D341Med (cell line): ENCODE results near the gene KIF24.
"Not testable (repeated sequence)": the region's sequence is repeated elsewhere in the genome, so short reads cannot be mapped to it uniquely, and the experiment has no call there.

Source experiments
- DNase-seq: peaks from one replicate; pipeline ENCODE4 v3.0.0; 2012; ENCODE audit warnings: low spot score

KIF24 gene

DNA sequence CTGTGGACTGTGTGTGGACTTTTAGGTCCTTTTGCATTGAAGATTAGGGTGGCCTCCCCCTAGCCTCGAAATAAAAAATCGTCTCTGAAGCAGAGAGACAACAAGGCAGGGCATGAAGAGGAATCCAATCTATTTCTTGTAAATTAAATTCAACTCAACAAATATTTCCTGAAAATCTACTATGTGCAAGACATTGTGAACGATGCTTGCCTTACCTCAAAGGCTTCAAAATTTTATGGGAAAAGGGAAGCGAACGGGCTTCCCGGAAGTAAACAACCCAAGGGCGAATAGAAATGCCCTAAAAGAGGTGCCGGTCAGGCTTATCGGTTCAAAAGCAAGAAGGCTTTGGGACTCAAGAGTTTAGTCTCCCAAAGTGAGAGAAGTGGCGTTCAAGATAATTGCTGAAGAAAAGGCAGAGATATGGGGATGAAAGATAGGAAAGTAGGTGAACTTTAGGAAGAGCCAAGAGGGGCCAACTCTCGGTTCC, 525 bp downstream of the KIF24 start:
- peak; percentile 54 for DNase-seq

DNA sequence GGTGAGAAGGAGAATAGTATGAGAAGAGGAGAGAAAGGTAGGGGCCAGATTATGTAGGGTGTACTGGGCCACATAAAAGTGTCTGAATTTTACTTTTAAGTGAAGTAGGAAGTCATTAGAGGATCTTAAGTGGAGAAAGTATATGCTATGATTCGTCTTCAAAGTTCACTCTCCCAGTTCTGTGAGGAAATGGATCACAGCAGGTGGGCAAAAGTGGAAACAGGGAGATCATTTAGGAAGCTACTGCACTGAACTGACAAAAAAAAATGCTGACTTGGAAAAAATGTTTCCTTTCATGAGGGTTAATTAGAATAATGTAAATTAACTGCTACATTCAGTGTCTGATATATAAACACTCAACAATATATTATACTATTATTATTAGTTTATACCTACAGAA, 2.4 kb downstream of the KIF24 start:
- no peak for DNase-seq

DNA sequence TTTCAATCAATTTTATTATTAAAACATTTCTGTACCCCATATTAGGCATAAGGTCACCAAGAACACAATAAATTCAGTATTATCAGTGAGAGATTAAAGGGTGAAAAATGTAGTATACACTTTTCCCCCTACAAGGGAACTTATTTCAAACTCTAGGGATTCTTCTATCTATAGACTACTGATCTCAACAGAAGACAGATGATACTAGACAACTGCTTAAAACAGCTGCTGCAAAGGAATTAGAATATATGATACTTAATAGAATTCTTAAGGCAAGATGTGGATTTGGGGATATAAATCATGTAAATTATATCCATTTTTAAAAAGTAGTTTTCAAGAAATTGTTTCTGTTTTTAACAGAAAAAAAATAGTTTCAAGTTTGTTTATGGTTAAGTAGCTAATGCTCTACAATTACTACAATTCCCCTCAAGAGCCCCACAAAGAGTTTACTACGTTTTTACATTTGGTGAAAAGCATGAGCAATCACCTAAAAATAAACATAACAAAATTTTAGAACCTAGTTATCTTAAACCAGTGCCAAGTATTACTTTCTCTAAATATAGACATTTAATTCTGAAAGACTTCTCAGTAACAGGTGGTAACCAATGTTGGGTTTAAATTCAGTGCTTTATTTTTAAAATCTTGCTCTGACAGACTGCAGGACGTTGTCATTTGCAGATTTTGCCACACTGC, 6.0 kb downstream of the KIF24 start:
- no peak for DNase-seq

DNA sequence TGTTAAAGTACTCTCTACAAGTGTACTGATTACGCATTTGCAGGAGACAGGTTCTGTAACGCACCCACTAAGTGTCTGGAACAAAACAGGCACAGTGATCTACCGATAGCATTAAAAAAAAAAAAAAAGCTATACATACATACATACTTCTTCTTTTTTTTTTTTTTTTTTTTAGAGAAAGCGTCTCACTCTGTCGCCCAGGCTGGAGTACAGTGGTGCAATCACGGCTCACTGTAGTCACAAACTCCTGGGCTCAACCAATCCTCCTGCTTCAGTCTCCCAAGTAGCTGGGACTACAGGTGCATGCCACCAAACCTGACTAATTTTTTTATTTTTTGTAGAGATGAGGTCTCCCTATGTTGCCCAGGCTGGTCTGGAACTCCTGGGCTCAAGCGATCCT, 7.6 kb downstream of the KIF24 start:
- DNase-seq = no peak

DNA sequence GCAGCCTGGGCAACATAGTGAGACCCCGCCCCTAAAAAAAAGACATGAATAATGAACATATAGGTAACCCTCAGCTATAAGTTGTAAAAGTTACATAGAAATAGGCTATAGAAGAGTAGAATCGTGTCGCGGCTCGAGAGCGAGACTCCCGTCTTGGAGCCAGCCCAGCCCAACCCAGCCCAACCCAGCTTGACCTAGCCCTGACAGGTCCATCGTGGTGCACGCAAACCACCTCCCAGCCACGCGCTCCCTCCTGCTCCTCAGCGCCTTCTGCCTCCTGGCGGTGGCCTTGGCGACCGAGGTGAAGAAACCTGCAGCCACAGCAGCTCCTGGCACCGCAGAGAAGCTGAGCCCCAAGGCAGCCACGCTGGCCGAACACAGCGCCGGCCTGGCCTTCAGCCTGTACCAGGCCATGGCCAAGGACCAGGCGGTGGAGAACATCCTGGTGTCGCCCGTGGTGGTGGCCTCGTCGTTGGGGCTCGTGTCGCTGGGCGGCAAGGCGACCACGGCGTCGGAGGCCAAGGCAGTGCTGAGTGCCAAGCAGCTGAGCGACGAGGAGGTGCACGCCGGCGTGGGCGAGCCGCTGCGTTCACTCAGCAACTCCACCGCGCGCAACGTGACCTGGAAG, 10.8 kb downstream of the KIF24 start:
- DNase-seq = no peak

DNA sequence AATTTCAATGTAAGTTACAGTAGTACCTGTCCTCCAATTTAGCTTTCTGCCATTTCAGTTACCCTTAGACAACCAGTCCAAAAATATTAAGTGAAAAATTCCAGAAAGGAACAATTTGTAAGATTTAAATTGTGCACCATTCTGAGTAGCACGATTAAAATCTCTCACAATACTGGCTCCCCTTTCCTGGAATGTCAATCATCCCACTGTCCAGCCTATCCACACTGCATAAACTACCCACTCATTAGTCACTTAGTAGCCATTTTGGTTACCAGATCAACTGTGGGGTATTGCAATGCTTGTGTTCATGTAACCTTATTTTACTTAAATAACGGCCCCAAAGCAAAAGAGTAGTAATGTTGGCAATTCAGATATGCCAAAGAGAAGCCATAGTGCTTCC, 11.6 kb downstream of the KIF24 start:
- DNase-seq = no peak

DNA sequence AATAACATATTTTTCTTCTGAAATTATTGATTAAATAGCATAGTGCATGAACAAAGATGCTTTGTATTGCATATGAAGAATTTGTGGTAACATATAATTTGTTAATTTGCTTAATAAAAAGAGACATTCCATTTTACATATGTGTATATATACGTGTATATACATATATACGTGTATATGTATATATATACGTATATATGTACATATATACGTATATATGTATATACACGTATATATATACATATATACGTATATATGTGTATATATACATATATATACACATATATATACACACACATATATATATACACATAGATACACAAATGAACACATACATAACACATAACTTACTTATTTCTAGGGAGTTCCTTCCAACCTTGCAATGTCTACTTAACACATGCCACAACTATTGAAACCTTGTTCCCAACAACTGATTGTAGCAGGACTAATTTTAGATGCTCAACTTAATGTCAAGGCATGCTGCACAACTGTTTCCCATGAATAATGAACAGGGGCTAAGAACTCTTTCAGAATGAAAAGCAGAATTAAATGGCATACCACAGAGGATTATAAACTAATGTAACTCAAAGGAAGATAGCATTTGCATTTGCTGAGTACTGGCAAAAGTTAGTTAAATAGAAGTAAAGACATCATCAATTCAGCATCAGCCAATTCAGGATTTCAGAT, 17.4 kb downstream of the KIF24 start:
- DNase-seq = no peak

DNA sequence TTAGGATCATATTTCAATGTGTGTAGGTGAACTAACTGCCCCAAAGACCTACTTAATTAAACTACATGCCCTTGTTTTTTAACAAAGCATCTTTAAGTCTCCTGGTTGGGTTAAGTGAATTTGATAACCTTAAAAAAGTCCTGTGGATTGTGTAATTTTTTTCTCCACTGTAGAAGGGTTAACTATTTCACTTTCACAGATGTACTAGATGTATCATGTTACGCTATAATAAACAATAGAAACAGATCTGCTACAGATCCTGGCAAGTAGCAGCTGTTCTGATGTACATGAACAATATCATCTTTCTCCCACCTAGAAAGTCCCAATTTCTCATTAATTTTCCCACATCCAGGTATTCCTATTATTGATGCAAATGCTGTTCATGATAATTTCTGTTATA, 18.9 kb downstream of the KIF24 start:
- DNase-seq = no peak

DNA sequence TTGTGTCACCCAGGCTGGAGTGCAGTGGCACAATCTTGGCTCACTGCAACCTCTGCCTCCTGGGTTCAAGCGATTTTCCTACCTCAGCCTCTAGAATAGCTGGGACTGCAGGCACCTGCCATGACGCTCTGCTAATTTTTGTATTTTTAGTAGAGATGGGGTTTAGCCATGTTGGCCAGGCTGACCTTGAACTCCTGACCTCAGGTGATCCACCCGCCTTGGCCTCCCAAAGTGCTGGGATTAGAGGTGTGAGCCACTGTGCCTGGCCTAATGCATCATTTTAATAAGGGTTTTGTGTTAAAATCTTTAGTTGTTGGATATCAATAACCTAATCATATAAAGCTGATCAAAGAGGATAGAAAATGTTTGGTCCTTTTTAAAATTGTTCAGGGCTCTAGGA, 20.8 kb downstream of the KIF24 start:
- not testable (repeated sequence) for DNase-seq

DNA sequence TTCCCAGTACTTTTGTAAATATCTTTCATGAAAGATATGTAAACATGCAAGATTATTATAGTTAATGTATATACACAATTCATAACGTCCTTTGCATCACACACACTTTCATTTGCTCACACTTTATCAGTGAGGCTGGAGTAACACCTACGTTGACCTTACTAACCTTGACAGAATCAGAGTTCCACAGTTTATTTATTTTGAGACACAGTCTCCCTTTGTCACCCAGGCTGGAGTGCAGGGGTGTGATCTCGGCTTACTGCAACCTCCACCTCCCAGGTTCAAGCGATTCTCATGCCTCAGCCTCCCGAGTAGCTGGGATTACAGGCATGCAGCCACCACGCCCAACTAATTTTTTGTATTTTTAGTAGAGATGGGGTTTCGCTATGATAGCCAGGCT, 28.0 kb downstream of the KIF24 start:
- not testable (repeated sequence) for DNase-seq

DNA sequence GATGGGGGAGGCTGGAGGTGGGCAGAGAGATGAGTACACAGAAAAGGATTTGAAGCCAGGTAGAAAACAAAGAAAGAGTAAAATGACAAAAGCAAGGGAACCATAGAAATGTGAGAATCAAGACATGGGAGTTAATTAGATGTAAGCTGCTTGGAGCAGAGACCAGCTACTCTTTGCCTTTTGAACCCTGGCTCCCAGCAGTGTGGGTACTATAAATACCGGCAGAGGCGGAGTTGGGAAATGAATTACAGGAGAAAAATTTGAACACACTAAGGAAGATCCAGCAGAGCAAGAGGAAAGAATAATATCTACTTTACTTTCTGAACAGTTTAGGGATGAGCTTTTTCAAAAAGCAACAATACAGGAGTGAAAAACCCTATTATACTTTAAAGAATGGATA, 36.5 kb downstream of the KIF24 start:
- DNase-seq = no peak

DNA sequence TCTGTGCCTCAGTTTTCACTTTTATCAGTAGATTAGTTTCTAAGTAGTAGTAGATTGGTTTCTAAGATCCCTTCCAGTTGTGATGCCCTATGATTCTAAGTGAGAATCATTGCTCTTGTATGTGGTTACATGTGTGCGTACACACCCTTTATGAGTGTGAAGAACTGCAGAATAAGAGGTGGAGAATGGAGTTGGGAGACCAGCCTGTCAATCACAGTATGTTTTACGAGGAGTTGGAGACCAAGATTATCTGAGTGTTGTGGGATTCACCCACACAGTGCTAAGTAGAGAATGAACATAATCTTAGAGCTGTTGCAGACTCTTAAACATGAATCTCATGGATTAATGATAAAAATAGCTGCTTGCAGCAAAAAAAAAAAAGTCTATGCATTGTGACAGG, 37.6 kb downstream of the KIF24 start:
- no peak for DNase-seq

DNA sequence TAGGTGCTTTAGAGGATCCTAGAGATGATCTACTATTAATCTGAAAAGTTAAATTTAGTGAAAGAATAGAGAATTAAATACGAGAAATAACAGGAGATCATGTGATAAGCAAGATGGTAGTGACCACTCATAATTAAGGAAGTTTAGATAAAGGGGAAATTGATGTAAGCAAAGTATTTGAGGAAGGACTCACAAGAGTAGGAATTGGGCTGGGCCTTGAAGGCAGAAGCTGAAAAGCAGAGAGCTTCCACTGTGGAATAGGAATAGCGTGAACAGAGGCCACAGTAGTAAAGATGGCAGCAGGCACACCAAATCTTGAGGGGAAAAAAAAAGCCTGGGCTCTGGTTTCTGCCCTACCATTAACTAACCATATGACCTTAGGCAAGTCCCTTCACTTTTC, 38.0 kb downstream of the KIF24 start:
- no peak for DNase-seq

DNA sequence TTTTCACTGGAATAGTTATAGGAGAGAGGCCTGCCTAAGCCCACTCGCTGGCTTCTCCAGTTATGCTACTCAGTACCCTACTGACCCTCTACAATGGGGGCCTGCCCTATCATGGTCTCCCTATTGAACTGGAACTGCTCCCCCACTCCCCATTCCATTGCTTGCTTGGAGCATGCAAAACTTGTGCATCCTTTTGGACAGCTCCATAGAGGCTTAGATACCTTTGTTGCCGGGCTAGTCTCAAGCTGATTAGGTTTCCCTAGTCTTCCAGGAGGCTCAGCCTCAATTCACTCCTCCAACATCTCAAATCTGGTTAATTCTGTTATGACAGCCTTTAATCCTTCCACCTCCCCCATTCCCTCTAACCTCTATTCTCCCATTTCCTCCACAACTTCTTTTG, 39.9 kb downstream of the KIF24 start:
- peak; percentile 36 for DNase-seq

DNA sequence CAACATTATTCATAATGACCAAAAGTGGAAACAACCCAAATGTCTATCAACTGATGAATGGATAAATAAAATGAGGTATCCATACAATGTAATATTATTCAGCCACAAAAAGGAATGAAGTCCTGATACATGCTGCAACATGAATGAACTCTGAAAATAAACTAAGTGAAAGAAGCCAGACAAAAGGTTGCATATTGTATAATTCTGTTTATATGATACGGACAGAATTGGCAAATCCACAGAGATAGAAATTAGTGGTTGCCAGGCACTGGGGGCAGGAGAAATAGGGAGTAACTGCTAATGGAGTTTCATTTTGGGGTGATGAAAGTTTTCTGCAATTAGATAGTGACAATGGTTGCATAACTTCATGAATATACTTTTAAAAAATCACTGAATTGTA, 47.0 kb downstream of the KIF24 start:
- DNase-seq = no peak

DNA sequence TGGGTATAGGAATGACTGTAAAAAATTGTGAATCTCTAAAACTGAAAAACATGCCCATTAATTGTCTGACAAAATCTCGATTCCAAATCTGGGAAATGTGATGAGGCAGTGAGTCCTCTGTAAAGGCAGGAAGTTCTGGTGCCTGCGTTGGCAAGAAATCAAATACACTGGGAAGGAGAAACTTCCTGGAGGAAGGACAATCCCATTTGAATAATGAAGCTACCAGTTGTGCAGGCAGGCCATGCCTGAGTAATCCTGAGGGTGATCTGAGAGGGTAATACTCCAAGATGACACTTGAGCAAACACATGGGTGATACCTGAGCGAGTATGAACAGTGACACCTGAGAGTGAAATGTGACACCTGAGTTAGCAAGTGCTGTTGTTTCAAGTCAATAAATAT, 49.7 kb downstream of the KIF24 start:
- DNase-seq = no peak
